Uterus (tissue), 4 donors: Measurements from ENCODE around the gene TFB1M. TPM values are rescaled to one million over a fixed set of nuclear protein-coding genes. Genes with fewer than 3 reads are reported as not detected.

Source experiments
- DNase-seq, 2 donors: peaks; one replicate each; pipeline ENCODE4 v3.0.0-alpha.2; 2019 to 2020
- H3K27ac ChIP-seq, 2 donors: fragments of 200-600 bp; sonication (generic); 1 replicate in 1 of 2; 2 replicates in 1 of 2; pipeline ENCODE4 v1.5.1; 2016 to 2018
- H3K27me3 ChIP-seq, 2 donors: fragments of 200-600 bp; sonication (generic); one replicate each; pipeline ENCODE4 v1.5.1; 2018 to 2019; ENCODE audit warnings: control low read depth in 1 of 2
- H3K36me3 ChIP-seq, 2 donors: fragments of 200-600 bp; sonication (generic); one replicate each; pipeline ENCODE4 v1.5.1; 2019; ENCODE audit warnings: control low read depth in 1 of 2
- H3K4me1 ChIP-seq, 2 donors: fragments of 200-600 bp; sonication (generic); one replicate each; pipeline ENCODE4 v1.5.1; 2018 to 2019; ENCODE audit warnings: control low read depth in 1 of 2
- H3K4me3 ChIP-seq, 2 donors: fragments of 200-600 bp; sonication (generic); 1 replicate in 1 of 2; 2 replicates in 1 of 2; pipeline ENCODE4 v1.5.1; 2018 to 2019; ENCODE audit warnings: mild to moderate bottlenecking in 1 of 2
- H3K9me3 ChIP-seq, 2 donors: fragments of 200-600 bp; sonication (generic); one replicate each; pipeline ENCODE4 v1.5.1; 2019; ENCODE audit warnings: control low read depth in 1 of 2
- POLR2A ChIP-seq, 2 donors: fragments of 450-650 bp; IDR thresholded peaks; one replicate each; pipeline ENCODE4 v1.6.1; 2016; ENCODE audit warnings: antibody characterized with exemption in 2 of 2, mild to moderate bottlenecking in 1 of 2, moderate library complexity in 1 of 2
- intact Hi-C: fragments of 100-400 bp; cut with DNase I; formaldehyde crosslinking; loops from one replicate; pipeline ENCODE4 v1.15.1; 2023; ENCODE audit warnings: low total_unique reads
- total RNA-seq, 4 donors: library from RNA; depleted of rRNA in 3 of 4; stranded (reverse); fragments of >200 nt in 3 of 4; gene quantifications; one replicate each; pipeline versions ENCODE4 v1.1.0 to v1.2.4, GENCODE V29; 2014 to 2023
- TF ChIP-seq, protein P1 (sequence below), 4 experiments: fragments of 200-600 bp in 2 of 4; fragments of 450-650 bp in 2 of 4; sonication (generic) in 2 of 4; IDR thresholded peaks; one replicate each; pipeline ENCODE4 v1.5.1; 2016 to 2019; ENCODE audit warnings: antibody characterized with exemption in 4 of 4, mild to moderate bottlenecking in 2 of 4, moderate library complexity in 1 of 4
- donor health status: DM: yes; HTN: yes; CAD: no.

Gene TFB1M
- total RNA-seq, 4 donors from 2014 or later: 0.59 to 46.1 (median 20.9) TPM

DNA sequence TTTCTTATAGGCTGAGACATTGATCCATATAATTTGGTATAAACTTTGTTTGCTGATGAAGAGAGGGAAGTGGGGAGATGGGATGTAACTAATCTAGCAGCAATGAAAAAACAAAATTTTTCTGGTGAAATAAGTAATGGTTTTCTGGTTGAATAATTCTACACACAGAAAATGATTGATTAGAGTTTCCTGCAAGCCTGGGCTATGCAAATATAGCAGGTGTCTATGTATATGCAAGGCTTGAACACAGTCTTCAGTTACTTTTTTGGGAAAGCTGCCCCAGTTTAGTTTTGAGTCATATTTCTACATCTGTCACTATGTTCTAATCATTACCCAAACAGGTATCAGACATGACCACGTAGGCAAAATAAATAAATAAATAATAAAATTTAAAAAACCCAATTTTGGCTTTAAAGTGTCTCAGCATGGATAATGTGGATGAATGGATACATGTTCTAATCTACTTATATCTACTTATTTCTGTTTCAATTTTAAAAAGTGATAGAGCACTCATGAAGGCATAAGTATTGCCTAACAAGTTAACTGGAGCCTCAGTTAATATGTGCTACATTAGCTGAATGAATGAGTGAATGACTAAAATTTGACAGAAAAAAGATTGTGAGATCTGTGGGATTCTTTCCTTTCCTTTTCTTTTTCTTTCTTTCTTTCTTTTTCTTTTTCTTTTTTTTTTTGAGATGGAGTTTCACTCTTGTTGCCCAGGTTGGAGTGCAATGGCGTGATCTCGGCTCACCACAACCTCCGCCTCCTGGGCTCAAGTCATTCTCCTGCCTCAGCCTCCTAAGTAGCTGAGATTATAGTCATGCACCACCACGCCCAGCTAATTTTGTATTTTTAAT, 37.2 kb upstream of the TFB1M start:
- TF ChIP-seq, protein P1, sequence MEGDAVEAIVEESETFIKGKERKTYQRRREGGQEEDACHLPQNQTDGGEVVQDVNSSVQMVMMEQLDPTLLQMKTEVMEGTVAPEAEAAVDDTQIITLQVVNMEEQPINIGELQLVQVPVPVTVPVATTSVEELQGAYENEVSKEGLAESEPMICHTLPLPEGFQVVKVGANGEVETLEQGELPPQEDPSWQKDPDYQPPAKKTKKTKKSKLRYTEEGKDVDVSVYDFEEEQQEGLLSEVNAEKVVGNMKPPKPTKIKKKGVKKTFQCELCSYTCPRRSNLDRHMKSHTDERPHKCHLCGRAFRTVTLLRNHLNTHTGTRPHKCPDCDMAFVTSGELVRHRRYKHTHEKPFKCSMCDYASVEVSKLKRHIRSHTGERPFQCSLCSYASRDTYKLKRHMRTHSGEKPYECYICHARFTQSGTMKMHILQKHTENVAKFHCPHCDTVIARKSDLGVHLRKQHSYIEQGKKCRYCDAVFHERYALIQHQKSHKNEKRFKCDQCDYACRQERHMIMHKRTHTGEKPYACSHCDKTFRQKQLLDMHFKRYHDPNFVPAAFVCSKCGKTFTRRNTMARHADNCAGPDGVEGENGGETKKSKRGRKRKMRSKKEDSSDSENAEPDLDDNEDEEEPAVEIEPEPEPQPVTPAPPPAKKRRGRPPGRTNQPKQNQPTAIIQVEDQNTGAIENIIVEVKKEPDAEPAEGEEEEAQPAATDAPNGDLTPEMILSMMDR (IDR thresholded peaks at IDR 0.05): no peak
- TF ChIP-seq POLR2A (IDR thresholded peaks at IDR 0.05): no peak
- H3K27me3 ChIP-seq: no peaks in the 10 kb centered on the region
- H3K36me3 ChIP-seq: no peaks in the 10 kb centered on the region
- H3K9me3 ChIP-seq: peaks cover 0 to 13% of the 10 kb centered on the region in 2 donors
- no peaks in the 10 kb centered on the region for H3K4me1 ChIP-seq
- H3K4me3 ChIP-seq: no peak overlapping the region
- DNase-seq: no peak
- intact Hi-C loops: no loop called here
- H3K27ac ChIP-seq: no peak overlapping the region

DNA sequence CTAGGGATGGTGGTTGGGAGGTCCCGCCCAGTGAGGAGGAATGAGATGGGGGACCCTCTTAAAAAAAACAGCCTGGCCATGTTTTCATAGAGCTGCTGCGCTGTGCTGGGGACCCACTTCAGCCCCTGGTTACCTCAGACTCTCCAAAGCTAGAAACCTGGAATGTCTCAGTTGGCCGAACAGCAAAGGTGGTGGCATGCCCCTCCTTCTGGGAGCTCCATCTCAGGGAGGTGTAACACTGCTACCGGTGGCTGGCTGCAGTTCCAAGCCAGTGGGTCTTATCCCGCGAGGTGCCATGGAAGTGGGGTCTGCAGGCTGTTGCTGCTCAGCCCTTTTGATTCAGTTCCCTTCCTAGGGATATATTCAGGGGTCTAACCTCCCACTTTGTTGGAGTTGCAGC, 35.7 kb upstream of the TFB1M start:
- TF ChIP-seq, protein P1 (IDR thresholded peaks at IDR 0.05): no peak
- TF ChIP-seq POLR2A (IDR thresholded peaks at IDR 0.05): no peak
- Histone ChIP-seq H3K4me1 (no peaks in the 10 kb centered on the region), H3K27me3 (no peaks in the 10 kb centered on the region), H3K27ac (no peak overlapping the region), H3K36me3 (no peaks in the 10 kb centered on the region), H3K4me3 (no peak overlapping the region), H3K9me3 (peaks cover 0 to 13% of the 10 kb centered on the region in 2 donors)
- intact Hi-C loops: no loop called here
- DNase-seq: no peak

DNA sequence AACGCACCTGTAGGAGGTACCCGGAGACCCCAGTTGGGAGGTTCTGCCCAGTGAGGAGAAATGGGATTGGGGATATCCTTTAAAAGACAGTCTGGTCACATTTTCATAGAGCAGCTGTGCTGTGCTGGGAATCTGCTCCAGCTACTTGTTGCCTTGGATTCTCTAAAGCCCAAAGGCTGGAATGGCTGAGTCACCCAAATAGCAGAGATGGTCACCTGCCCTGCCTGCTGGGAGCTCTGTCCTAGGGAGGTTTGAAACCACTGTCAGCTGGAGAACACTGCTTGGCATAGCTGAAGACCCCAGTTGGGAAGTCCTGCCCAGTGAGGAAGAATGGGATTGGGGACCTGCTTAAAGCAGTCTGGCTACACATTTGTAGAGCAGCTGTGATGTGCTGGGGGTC, 34.8 kb upstream of the TFB1M start:
- Histone ChIP-seq H3K9me3 (peaks cover 0 to 9% of the 10 kb centered on the region in 2 donors), H3K27ac (no peak overlapping the region), H3K4me1 (no peaks in the 10 kb centered on the region), H3K36me3 (no peaks in the 10 kb centered on the region), H3K4me3 (no peak overlapping the region), H3K27me3 (no peaks in the 10 kb centered on the region)
- intact Hi-C loops: no loop called here
- TF ChIP-seq, protein P1 (IDR thresholded peaks at IDR 0.05): no peak
- no peak for TF ChIP-seq POLR2A (IDR thresholded peaks at IDR 0.05)
- DNase-seq: no peak

DNA sequence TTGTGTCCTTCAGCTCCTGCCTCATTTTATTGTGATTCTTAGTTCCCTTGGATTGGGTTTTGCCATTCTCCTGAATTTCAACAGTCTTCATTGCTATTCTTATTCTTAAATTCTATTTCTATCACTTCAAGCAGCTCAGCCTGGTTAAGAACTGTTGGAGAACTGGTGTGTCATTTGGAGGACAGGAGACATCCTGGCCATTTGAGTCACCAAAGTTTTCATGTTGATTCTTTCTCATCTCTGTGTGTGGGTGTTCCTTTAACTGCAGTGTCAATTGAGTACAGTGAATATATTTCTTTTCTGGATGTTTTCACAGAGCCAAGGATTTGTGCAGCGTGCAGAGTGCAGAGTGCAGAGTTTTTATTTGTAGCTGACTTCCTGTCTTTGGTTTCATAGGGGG, 33.5 kb upstream of the TFB1M start:
- no peaks in the 10 kb centered on the region for H3K27me3 ChIP-seq
- H3K4me1 ChIP-seq: no peaks in the 10 kb centered on the region
- no peak overlapping the region for H3K27ac ChIP-seq
- no peaks in the 10 kb centered on the region for H3K36me3 ChIP-seq
- no peak overlapping the region for H3K4me3 ChIP-seq
- H3K9me3 ChIP-seq: peaks cover 0 to 4% of the 10 kb centered on the region in 2 donors
- no peak for DNase-seq
- intact Hi-C loops: no loop called here
- TF ChIP-seq POLR2A (IDR thresholded peaks at IDR 0.05): no peak
- TF ChIP-seq, protein P1 (IDR thresholded peaks at IDR 0.05): no peak

DNA sequence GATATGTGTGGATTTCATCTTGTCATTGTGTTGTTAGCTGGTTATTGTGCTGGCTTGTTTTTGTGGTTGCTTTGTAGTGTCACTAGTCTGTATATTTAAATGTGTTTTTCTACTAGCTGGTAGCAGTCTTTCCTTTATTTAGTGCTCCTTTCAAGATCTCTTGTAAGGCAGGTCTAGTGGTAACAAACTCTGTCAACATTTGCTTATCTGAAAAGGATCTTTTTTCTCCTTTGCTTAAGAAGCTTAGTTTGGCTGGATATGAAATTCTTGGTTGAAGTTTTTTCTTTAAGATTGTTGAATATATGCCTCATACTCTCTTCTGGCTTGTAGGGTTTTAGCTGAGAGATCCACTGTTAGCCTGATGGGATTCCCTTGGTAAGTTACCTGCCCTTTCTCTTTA, 32.7 kb upstream of the TFB1M start:
- no peaks in the 10 kb centered on the region for H3K4me1 ChIP-seq
- intact Hi-C loops: no loop called here
- H3K27ac ChIP-seq: no peak overlapping the region
- no peak overlapping the region for H3K4me3 ChIP-seq
- no peaks in the 10 kb centered on the region for H3K36me3 ChIP-seq
- no peaks in the 10 kb centered on the region for H3K27me3 ChIP-seq
- peaks cover 0 to 4% of the 10 kb centered on the region in 2 donors for H3K9me3 ChIP-seq
- DNase-seq: no peak
- TF ChIP-seq, protein P1 (IDR thresholded peaks at IDR 0.05): no peak
- TF ChIP-seq POLR2A (IDR thresholded peaks at IDR 0.05): no peak
